Endothelial cell of umbilical vein (primary cell): Measurements from ENCODE around the gene ATG10. TPM values are rescaled to one million over a fixed set of nuclear protein-coding genes. Genes with fewer than 3 reads are reported as not detected.

Experiments
- BruUV-seq: library from RNA; stranded (reverse); fragments of 400-500 nt; replicated peaks from 2 replicates; lab custom pipeline; 2021; lab: Mats Ljungman, UMichigan
- CTCF ChIA-PET: fragments of 300-600, 350-600 bp; sonication (Branson Sonifier 250); formaldehyde crosslinking; loops from one replicate; lab custom pipeline; 2021; ENCODE audit warnings: antibody characterized with exemption, inconsistent platforms; lab: Charles Lee
- POLR2A ChIA-PET: fragments of 300-600, 350-600 bp; sonication (Branson Sonifier 250); formaldehyde crosslinking; loops from one replicate; lab custom pipeline; 2021; ENCODE audit warnings: antibody characterized with exemption, inconsistent platforms; lab: Charles Lee
- DNase-seq: peaks from one replicate; pipeline ENCODE4 v3.0.0-alpha.2; 2011; ENCODE audit warnings: low read depth, low spot score
- FAIRE-seq: peaks from 2 replicates; lab custom pipeline; 2011; peaks lifted over from hg19 to GRCh38; lab: Jason Lieb, UNC
- H2AFZ ChIP-seq: 2 replicates; pipeline ENCODE4 v1.6.0; 2012; ENCODE audit warnings: low read depth, low read length, control low read depth, inconsistent platforms
- H3K27ac ChIP-seq: 2 replicates; pipeline ENCODE4 v1.5.1; 2011; ENCODE audit warnings: low read depth, mild to moderate bottlenecking, control low read depth, low read length, moderate library complexity; ENCODE audit not compliant: insufficient read depth
- H3K27me3 ChIP-seq, 2 experiments: 2 replicates each; pipeline versions ENCODE4 v1.6.0 to v1.6.1; 2011; ENCODE audit warnings: low read length in 2 of 2, mixed read lengths in 1 of 2; ENCODE audit not compliant: control insufficient read depth in 2 of 2, insufficient read depth in 2 of 2
- H3K36me3 ChIP-seq, 2 experiments: 2 replicates in 1 of 2; 3 replicates in 1 of 2; pipeline ENCODE4 v1.5.1; 2011; ENCODE audit warnings: low read length in 2 of 2, mild to moderate bottlenecking in 1 of 2, moderate library complexity in 1 of 2; ENCODE audit not compliant: control insufficient read depth in 2 of 2, insufficient read depth in 2 of 2; ENCODE audit errors: extremely low read depth in 1 of 2
- H3K4me1 ChIP-seq: 3 replicates; pipeline ENCODE4 v1.5.1; 2011; ENCODE audit warnings: mild to moderate bottlenecking, low read length; ENCODE audit not compliant: control insufficient read depth, insufficient read depth; ENCODE audit errors: extremely low read depth
- H3K4me2 ChIP-seq: 2 replicates; pipeline ENCODE4 v1.6.1; 2011; ENCODE audit warnings: low read length, control low read depth, mixed read lengths; ENCODE audit not compliant: insufficient read depth
- H3K4me3 ChIP-seq, 3 experiments: fragments of 200-600 bp in 1 of 3; sonication (generic), shearing (Covaris generic) in 1 of 3; replicated peaks in 1 of 3; 2 replicates each; pipeline ENCODE4 v1.5.1; 2011 to 2016; ENCODE audit warnings: control low read depth in 3 of 3, low read length in 3 of 3, mild to moderate bottlenecking in 2 of 3, inconsistent platforms in 1 of 3, low read depth in 1 of 3, moderate library complexity in 1 of 3; ENCODE audit not compliant: insufficient read depth in 1 of 3
- H3K79me2 ChIP-seq: 2 replicates; pipeline ENCODE4 v1.6.0; 2012; ENCODE audit warnings: low read length, inconsistent platforms; ENCODE audit not compliant: control insufficient read depth, insufficient read depth
- H3K9ac ChIP-seq: replicated peaks from 2 replicates; pipeline ENCODE3; 2011; ENCODE audit warnings: low read length, control low read depth; ENCODE audit not compliant: insufficient read depth; ENCODE audit errors: extremely low read depth
- H3K9me1 ChIP-seq: replicated peaks from 3 replicates; pipeline ENCODE4 v1.6.0; 2011; ENCODE audit warnings: mild to moderate bottlenecking, low read length; ENCODE audit not compliant: control insufficient read depth, insufficient read depth; ENCODE audit errors: extremely low read depth
- H3K9me3 ChIP-seq: replicated peaks from 2 replicates; pipeline ENCODE4 v1.5.1; 2012; ENCODE audit warnings: low read length, inconsistent platforms; ENCODE audit not compliant: control insufficient read depth, insufficient read depth
- H4K20me1 ChIP-seq: replicated peaks from 2 replicates; pipeline ENCODE3; 2011; ENCODE audit warnings: mild to moderate bottlenecking, low read length; ENCODE audit not compliant: control insufficient read depth, insufficient read depth; ENCODE audit errors: extremely low read depth
- CTCF ChIP-seq, 2 donors: IDR thresholded peaks; 1 replicate in 1 of 2; 2 replicates in 1 of 2; pipeline ENCODE4 v1.5.1; 2011; ENCODE audit warnings: low read length in 2 of 2, mild to moderate bottlenecking in 2 of 2, moderate library complexity in 2 of 2, control low read depth in 1 of 2, inconsistent platforms in 1 of 2, low read depth in 1 of 2; ENCODE audit not compliant: insufficient read depth in 1 of 2; ENCODE audit errors: extremely low read depth in 1 of 2
- EZH2 ChIP-seq: IDR thresholded peaks from 2 replicates; pipeline ENCODE4 v1.6.1; 2012; ENCODE audit warnings: borderline replicate concordance, low read depth, mild to moderate bottlenecking, moderate library complexity, low read length, inconsistent platforms; ENCODE audit not compliant: severe bottlenecking
- FOS ChIP-seq: IDR thresholded peaks from 2 replicates; pipeline ENCODE4 v1.6.1; 2011; ENCODE audit warnings: mild to moderate bottlenecking, low read length, moderate library complexity, borderline replicate concordance; ENCODE audit not compliant: insufficient read depth
- GATA2 ChIP-seq: IDR thresholded peaks from 2 replicates; pipeline ENCODE4 v1.7.0; 2011; ENCODE audit warnings: low read depth, mild to moderate bottlenecking, moderate library complexity, mixed read lengths, low read length; ENCODE audit not compliant: insufficient read length, insufficient read depth
- JUN ChIP-seq: IDR thresholded peaks from 2 replicates; pipeline ENCODE4 v1.6.1; 2011; ENCODE audit warnings: borderline replicate concordance, low read depth; ENCODE audit not compliant: insufficient read length, insufficient read depth
- MAX ChIP-seq: IDR thresholded peaks from 2 replicates; pipeline ENCODE4 v1.6.1; 2011; ENCODE audit not compliant: insufficient read depth, insufficient read length
- MYC ChIP-seq: IDR thresholded peaks from one replicate; pipeline ENCODE4 v1.6.1; 2011; ENCODE audit warnings: mild to moderate bottlenecking, low read depth, low read length
- POLR2A ChIP-seq: IDR thresholded peaks from 2 replicates; pipeline ENCODE4 v1.6.1; 2012; ENCODE audit warnings: low read depth, mild to moderate bottlenecking, control low read depth, low read length
- POLR2AphosphoS5 ChIP-seq: IDR thresholded peaks from 2 replicates; pipeline ENCODE4 v1.6.1; 2012; ENCODE audit warnings: low read depth, mild to moderate bottlenecking, control low read depth, low read length, moderate library complexity; ENCODE audit not compliant: insufficient read depth
- dilution Hi-C: fragments of 300-500 bp; cut with MboI; formaldehyde crosslinking; loops from one replicate; pipeline ENCODE4 v1.15.0; 2019; ENCODE audit warnings: low sequenced_read_pairs; ENCODE audit not compliant: extremely low pct_ligation_motif_present
- intact Hi-C: fragments of 100-400 bp; cut with micrococcal nuclease; formaldehyde crosslinking; loops from one replicate; pipeline ENCODE4 v1.10.0; 2022
- polyA plus RNA-seq, 4 experiments: library from polyadenylated mRNA; depleted of rRNA in 3 of 4; stranded (reverse) in 3 of 4; unstranded in 1 of 4; fragments of >200 nt; gene quantifications; 2 replicates each; pipeline versions ENCODE4 v1.2.1 to v1.2.3, GENCODE V29; 2011 to 2012; ENCODE audit warnings: missing spikeins in 1 of 4
- total RNA-seq: library from RNA; stranded (reverse); gene quantifications from 2 replicates; pipeline ENCODE4 v1.2.3, GENCODE V29; 2021

ATG10 gene
- total and polyA plus RNA-seq, 2 donors (not counting 3 experiments of a cell fraction or from before 2014, with no cell fraction given): 1.6 to 3.9 TPM

GRCh38 chr5:81925981-81926380 lies 45.8 kb upstream of the ATG10 start:
- Histone ChIP-seq H3K4me1 (no peaks in the 10 kb centered on the region), H2AFZ (no peak overlapping the region), H3K36me3 (no peaks in the 10 kb centered on the region), H3K27me3 (no peaks in the 10 kb centered on the region), H3K27ac (no peak overlapping the region), H3K79me2 (no peaks in the 10 kb centered on the region), H3K9me1 (no peaks in the 10 kb centered on the region), H3K4me3 (no peak overlapping the region), H3K9ac (no peak overlapping the region), H3K9me3 (no peaks in the 10 kb centered on the region), H4K20me1 (no peaks in the 10 kb centered on the region), H3K4me2 (no peak overlapping the region)
- DNase-seq: no peak
- no peak for FAIRE-seq
- intact Hi-C loops (no loop called here), dilution Hi-C loops (no loop called here)
- no peak for TF ChIP-seq JUN
- TF ChIP-seq POLR2A: no peak
- no peak for TF ChIP-seq CTCF (IDR thresholded peaks at IDR 0.05; ENCODE audit: extremely low read depth in 1 of 2, insufficient read depth in 1 of 2, low read depth in 1 of 2, low read length in 2 of 2)
- TF ChIP-seq EZH2: no peak
- TF ChIP-seq FOS: no peak
- TF ChIP-seq MYC: no peak
- no peak for TF ChIP-seq POLR2AphosphoS5
- TF ChIP-seq GATA2: no peak
- no peak for TF ChIP-seq MAX
- no TSS peak for BruUV-seq
- ChIA-PET POLR2A (no interaction called here), CTCF (interaction anchor here (1.3 kb wide), 1 partner anchor 11 kb away, joined by 3 read pairs; no protein-coding TSS in a partner anchor)
